Omental fat pad (tissue), 4 donors: ENCODE results near the gene CTSO. TPM values are rescaled to one million over a fixed set of nuclear protein-coding genes. Genes with fewer than 3 reads are reported as not detected.

Experiments
- ATAC-seq: fragments of 150-250 bp; one replicate; pipeline ENCODE4 v1.9.1; 2016; ENCODE audit warnings: mild to moderate bottlenecking, moderate library complexity; ENCODE audit not compliant: low FRiP score
- DNase-seq: peaks from one replicate; pipeline ENCODE4 v3.0.0-alpha.2; 2019; ENCODE audit warnings: low spot score
- CTCF ChIP-seq, 3 donors: fragments of 450-650 bp; IDR thresholded peaks; one replicate each; pipeline ENCODE4 v1.5.1; 2016 to 2017; ENCODE audit warnings: antibody characterized with exemption in 3 of 3, mild to moderate bottlenecking in 3 of 3, moderate library complexity in 2 of 3
- total RNA-seq, 4 donors: library from RNA; depleted of rRNA; stranded (reverse); fragments of >200 nt; gene quantifications; one replicate each; pipeline ENCODE4 v1.1.0, GENCODE V29; 2016

CTSO gene
- total RNA-seq, 4 donors from 2014 or later = 15.3 to 47.1 (median 20.9) TPM

GRCh38 chr4:155959417-155959816, 5.8 kb upstream of the CTSO start:
- ATAC-seq (no peak), DNase-seq (no peak)
- TF ChIP-seq CTCF (IDR thresholded peaks at IDR 0.05) = no peak

GRCh38 chr4:155956461-155956860, 2.8 kb upstream of the CTSO start:
- ATAC-seq = no peak
- no peak for TF ChIP-seq CTCF (IDR thresholded peaks at IDR 0.05)
- DNase-seq = no peak

- no peak for DNase-seq
- ATAC-seq = no peak
- no peak for TF ChIP-seq CTCF (IDR thresholded peaks at IDR 0.05)
These were observed 1.3 kb upstream of the CTSO start for GRCh38 chr4:155954939-155955338.

- DNase-seq (no peak), ATAC-seq (peak; percentile 5)
- TF ChIP-seq CTCF (IDR thresholded peaks at IDR 0.05) = no peak
These were observed 536 bp upstream of the CTSO start for GRCh38 chr4:155954118-155954685.

GRCh38 chr4:155952501-155952901, 1.2 kb downstream of the CTSO start:
- ATAC-seq (peak; percentile 41), DNase-seq (no peak)
- no peak for TF ChIP-seq CTCF (IDR thresholded peaks at IDR 0.05)

GRCh38 chr4:155950461-155950860, 3.2 kb downstream of the CTSO start:
- TF ChIP-seq CTCF (IDR thresholded peaks at IDR 0.05) = no peak
- DNase-seq = no peak
- no peak for ATAC-seq

GRCh38 chr4:155948541-155948940, 5.1 kb downstream of the CTSO start:
- DNase-seq (no peak), ATAC-seq (no peak)
- TF ChIP-seq CTCF (IDR thresholded peaks at IDR 0.05) = no peak
